IMR-90 (cell line): ENCODE measurements around the gene ATP2C2. TPM values are rescaled to one million over a fixed set of nuclear protein-coding genes. Genes with fewer than 3 reads are reported as not detected.

Experiments used
- ATAC-seq: fragments of 200-7000 bp; cut with Tn5 transposase; 2 replicates; pipeline ENCODE4 v1.9.1; 2020; ENCODE audit warnings: low read depth, mild to moderate bottlenecking, moderate library complexity
- BruUV-seq: library from RNA; stranded (reverse); fragments of 400-500 nt; replicated peaks from 2 replicates; lab custom pipeline; 2021; lab: Mats Ljungman, UMichigan
- CTCF ChIA-PET: fragments of 300-600 bp; formaldehyde crosslinking; extraction: SDS; loops from one replicate; lab custom pipeline; 2021; ENCODE audit warnings: antibody characterized with exemption; lab: Yijun Ruan, JAX
- POLR2A ChIA-PET: fragments of 300-600 bp; sonication (Branson Sonifier 250); formaldehyde crosslinking; loops from one replicate; lab custom pipeline; 2022; ENCODE audit warnings: antibody characterized with exemption; ENCODE audit not compliant: unreplicated experiment; lab: Charles Lee
- DNase-seq: peaks from one replicate; pipeline ENCODE4 v3.0.0; 2013
- H2AFZ ChIP-seq: replicated peaks from 2 replicates; pipeline ENCODE3; 2013; ENCODE audit warnings: low read length, mild to moderate bottlenecking; ENCODE audit not compliant: poor library complexity
- H2AK5ac ChIP-seq: 2 replicates; pipeline ENCODE4 v1.6.1; 2013; ENCODE audit warnings: low read depth, low read length, inconsistent platforms
- H2AK9ac ChIP-seq: replicated peaks from 2 replicates; pipeline ENCODE3; 2013; ENCODE audit warnings: mild to moderate bottlenecking, low read depth, low read length, moderate library complexity; ENCODE audit not compliant: poor library complexity
- H2BK120ac ChIP-seq: 2 replicates; pipeline ENCODE4 v1.6.1; 2013; ENCODE audit warnings: low read depth, low read length, inconsistent platforms
- H2BK15ac ChIP-seq: 3 replicates; pipeline ENCODE4 v1.6.1; 2013; ENCODE audit warnings: low read depth, low read length, inconsistent platforms
- H2BK20ac ChIP-seq: 2 replicates; pipeline ENCODE4 v1.6.1; 2013; ENCODE audit warnings: low read depth, mild to moderate bottlenecking, inconsistent platforms, low read length, moderate library complexity
- H2BK5ac ChIP-seq: 2 replicates; pipeline ENCODE4 v1.6.1; 2013; ENCODE audit warnings: mild to moderate bottlenecking, low read depth, low read length, inconsistent platforms; ENCODE audit not compliant: poor library complexity, severe bottlenecking
- H3K14ac ChIP-seq: replicated peaks from 2 replicates; pipeline ENCODE4 v1.6.1; 2013; ENCODE audit warnings: low read depth, low read length, inconsistent platforms
- H3K18ac ChIP-seq: 2 replicates; pipeline ENCODE4 v1.6.1; 2013; ENCODE audit warnings: low read depth, low read length, control low read depth
- H3K23ac ChIP-seq: 2 replicates; pipeline ENCODE4 v1.6.1; 2013; ENCODE audit warnings: low read depth, low read length, inconsistent platforms
- H3K27ac ChIP-seq: 2 replicates; pipeline ENCODE4 v1.5.1; 2013; ENCODE audit warnings: mild to moderate bottlenecking, control low read depth, low read length; ENCODE audit not compliant: insufficient read depth
- H3K27me3 ChIP-seq: 2 replicates; pipeline ENCODE4 v1.6.1; 2013; ENCODE audit warnings: low read length; ENCODE audit not compliant: control insufficient read depth, insufficient read depth
- H3K36me3 ChIP-seq: 2 replicates; pipeline ENCODE4 v1.6.1; 2013; ENCODE audit warnings: low read length, mixed read lengths; ENCODE audit not compliant: control insufficient read depth, insufficient read depth
- H3K4ac ChIP-seq: 2 replicates; pipeline ENCODE4 v1.6.1; 2013; ENCODE audit warnings: low read depth, low read length, inconsistent platforms
- H3K4me1 ChIP-seq: 2 replicates; pipeline ENCODE4 v1.6.1; 2013; ENCODE audit warnings: low read length, mixed read lengths; ENCODE audit not compliant: control insufficient read depth, insufficient read depth
- H3K4me2 ChIP-seq: 2 replicates; pipeline ENCODE4 v1.6.1; 2013; ENCODE audit warnings: low read depth, mild to moderate bottlenecking, control low read depth, low read length, moderate library complexity
- H3K4me3 ChIP-seq: 2 replicates; pipeline ENCODE4 v1.5.1; 2013; ENCODE audit warnings: low read depth, mild to moderate bottlenecking, control low read depth, low read length, moderate library complexity; ENCODE audit not compliant: insufficient read depth
- H3K56ac ChIP-seq: 2 replicates; pipeline ENCODE4 v1.6.1; 2013; ENCODE audit warnings: low read length, inconsistent platforms; ENCODE audit not compliant: insufficient read depth; ENCODE audit errors: extremely low read depth
- H3K79me1 ChIP-seq, 2 experiments: 2 replicates each; pipeline ENCODE4 v1.6.1; 2013; ENCODE audit warnings: low read length in 2 of 2, inconsistent platforms in 1 of 2, low read depth in 1 of 2
- H3K9ac ChIP-seq: 2 replicates; pipeline ENCODE4 v1.6.1; 2013; ENCODE audit warnings: low read depth, low read length, control low read depth
- H3K9me1 ChIP-seq: 2 replicates; pipeline ENCODE4 v1.6.1; 2013; ENCODE audit warnings: low read length, inconsistent platforms; ENCODE audit not compliant: insufficient read depth
- H3K9me3 ChIP-seq: 2 replicates; pipeline ENCODE4 v1.6.1; 2013; ENCODE audit warnings: low read length; ENCODE audit not compliant: control insufficient read depth, insufficient read depth
- H4K20me1 ChIP-seq: 2 replicates; pipeline ENCODE4 v1.6.1; 2013; ENCODE audit warnings: low read length, inconsistent platforms; ENCODE audit not compliant: insufficient read depth
- H4K5ac ChIP-seq: 2 replicates; pipeline ENCODE4 v1.6.1; 2013; ENCODE audit warnings: mild to moderate bottlenecking, low read depth, low read length, control low read depth
- H4K8ac ChIP-seq, 2 experiments: 2 replicates each; pipeline ENCODE4 v1.6.1; 2013; ENCODE audit warnings: low read depth in 2 of 2, low read length in 2 of 2, control low read depth in 1 of 2, inconsistent platforms in 1 of 2
- H4K91ac ChIP-seq: 2 replicates; pipeline ENCODE4 v1.6.1; 2013; ENCODE audit warnings: low read depth, low read length, inconsistent platforms; ENCODE audit not compliant: insufficient read depth
- CHD1 ChIP-seq: IDR thresholded peaks from 2 replicates; pipeline ENCODE4 v1.6.1; 2012; ENCODE audit warnings: low read depth, low read length, improper control_type of control experiment
- NFE2L2 ChIP-seq: fragments of 150-350 bp; IDR thresholded peaks from 2 replicates; pipeline ENCODE4 v1.6.1; 2016; ENCODE audit warnings: low read depth, mild to moderate bottlenecking, low read length
- USF2 ChIP-seq: fragments of 150-350 bp; IDR thresholded peaks from 2 replicates; pipeline ENCODE4 v1.6.1; 2017; ENCODE audit warnings: mild to moderate bottlenecking, antibody characterized with exemption, low read length, low read depth
- WGBS, 2 experiments: methylation state at CpG; one replicate each; pipeline versions ENCODE4 v1.1.5 to v1.1.7; 2013; ENCODE audit warnings: missing lambda C conversion rate in 2 of 2; ENCODE audit not compliant: insufficient read length in 1 of 2; ENCODE audit errors: extremely low coverage in 2 of 2; 5-methylcytosine and 5-hydroxymethylcytosine counted together
- dilution Hi-C: fragments of 300-500 bp; cut with HindIII; formaldehyde crosslinking; loops from one replicate; pipeline ENCODE4 v1.14.3; 2018; ENCODE audit warnings: low sequenced_read_pairs; ENCODE audit not compliant: unreplicated experiment
- in situ Hi-C: fragments of 300-500 bp; cut with MboI; formaldehyde crosslinking; loops from 3 replicates; pipeline ENCODE4 v1.14.3; 2019; ENCODE audit warnings: low sequenced_read_pairs, inconsistent platforms, mixed read lengths
- intact Hi-C: fragments of 100-400 bp; cut with micrococcal nuclease; formaldehyde crosslinking; loops from 2 replicates; pipeline ENCODE4 v1.10.0; 2022
- polyA plus RNA-seq, 3 experiments: library from polyadenylated mRNA; depleted of rRNA; stranded (reverse); fragments of >200 nt; gene quantifications; 2 replicates each; pipeline ENCODE4 v1.2.3, GENCODE V29; 2012; ENCODE audit warnings: low replicate concordance in 1 of 3
- total RNA-seq: library from RNA; depleted of rRNA; stranded (reverse); fragments of >200 nt; gene quantifications from 2 replicates; pipeline ENCODE4 v1.2.3, GENCODE V29; 2012

ATP2C2 gene
- total and polyA plus RNA-seq, 2 of the 4 experiments (the other 2 are of a cell fraction), result not detected

- 61% methylated on average over 13 of the region's 27 CpGs; no CpG with 5 or more reads in 1 of the 2 experiments for WGBS, 2 experiments
- intact Hi-C loops (no loop called here), dilution Hi-C loops (no loop called here), in situ Hi-C loops (no loop called here)
- no peak overlapping the region for H3K23ac ChIP-seq
- TF ChIP-seq USF2 (no peak), CHD1 (no peak), NFE2L2 (no peak)
- no peak overlapping the region for H2AFZ ChIP-seq
- no peak overlapping the region for H3K18ac ChIP-seq
- no peak overlapping the region for H3K4me2 ChIP-seq
- ChIA-PET CTCF (no interaction called here), POLR2A (no interaction called here)
- no peak overlapping the region for H2BK15ac ChIP-seq
- H2AK5ac ChIP-seq, result no peak overlapping the region
- no peak overlapping the region for H4K91ac ChIP-seq
- H2BK5ac ChIP-seq, result no peak overlapping the region
- H3K27me3 ChIP-seq, result peaks cover 79% of the 10 kb centered on the region
- no peak overlapping the region for H4K8ac ChIP-seq
- H3K9ac ChIP-seq, result no peak overlapping the region
- no TSS peak for BruUV-seq
- H4K20me1 ChIP-seq, result no peaks in the 10 kb centered on the region
- H3K79me1 ChIP-seq, result no peaks in the 10 kb centered on the region
- no peak overlapping the region for H4K5ac ChIP-seq
- H3K27ac ChIP-seq, result no peak overlapping the region
- H2BK120ac ChIP-seq, result no peak overlapping the region
- DNase-seq (no peak), ATAC-seq (no peak)
- no peaks in the 10 kb centered on the region; the same call in 1 of the 2 replicates for H3K9me3 ChIP-seq
- no peaks in the 10 kb centered on the region for H3K4me1 ChIP-seq
- H3K4ac ChIP-seq, result no peak overlapping the region
- no peak overlapping the region for H2AK9ac ChIP-seq
- H3K4me3 ChIP-seq, result no peak overlapping the region
- H3K36me3 ChIP-seq, result no peaks in the 10 kb centered on the region
- H3K9me1 ChIP-seq, result no peaks in the 10 kb centered on the region
- H3K14ac ChIP-seq, result no peak overlapping the region
- no peak overlapping the region for H2BK20ac ChIP-seq
- no peak overlapping the region for H3K56ac ChIP-seq
These were observed 509 bp upstream of the ATP2C2 start for GRCh38 chr16:84367750-84368307.
